BLaER1 treated with 17β-estradiol and CSF1 and Interleukin-3, amounts not matched to agents 10 nM and 100 nM (cell line): ENCODE results near the gene CDKN3.

Source experiments
- H3K27ac ChIP-seq, 11 experiments: shearing (Covaris generic); formaldehyde crosslinking; 2 replicates each; pipeline ENCODE4 v1.8.1; 2022
- H3K27me3 ChIP-seq, 11 experiments: shearing (Covaris generic); formaldehyde crosslinking; 2 replicates each; pipeline ENCODE4 v1.8.1; 2022
- H3K36me3 ChIP-seq, 11 experiments: shearing (Covaris generic); formaldehyde crosslinking; 2 replicates each; pipeline ENCODE4 v1.8.1; 2022
- H3K4me1 ChIP-seq, 10 experiments: shearing (Covaris generic); formaldehyde crosslinking; 2 replicates each; pipeline ENCODE4 v1.8.1; 2022
- H3K4me2 ChIP-seq, 11 experiments: shearing (Covaris generic); formaldehyde crosslinking; 2 replicates each; pipeline ENCODE4 v1.8.1; 2022
- H3K4me3 ChIP-seq, 10 experiments: shearing (Covaris generic); formaldehyde crosslinking; 2 replicates each; pipeline ENCODE4 v1.8.1; 2022
- H3K9ac ChIP-seq, 11 experiments: shearing (Covaris generic); formaldehyde crosslinking; 2 replicates each; pipeline ENCODE4 v1.8.1; 2022
- H3K9me3 ChIP-seq, 11 experiments: shearing (Covaris generic); formaldehyde crosslinking; replicated peaks in 1 of 11; 2 replicates each; pipeline ENCODE4 v1.8.1; 2022
- H4K20me1 ChIP-seq, 11 experiments: shearing (Covaris generic); formaldehyde crosslinking; 2 replicates each; pipeline ENCODE4 v1.8.1; 2022
- Cebpa-rat ChIP-seq, 11 experiments: shearing (Covaris generic); IDR thresholded peaks; 2 replicates each; pipeline ENCODE4 v1.8.1; 2022

CDKN3 gene

DNA sequence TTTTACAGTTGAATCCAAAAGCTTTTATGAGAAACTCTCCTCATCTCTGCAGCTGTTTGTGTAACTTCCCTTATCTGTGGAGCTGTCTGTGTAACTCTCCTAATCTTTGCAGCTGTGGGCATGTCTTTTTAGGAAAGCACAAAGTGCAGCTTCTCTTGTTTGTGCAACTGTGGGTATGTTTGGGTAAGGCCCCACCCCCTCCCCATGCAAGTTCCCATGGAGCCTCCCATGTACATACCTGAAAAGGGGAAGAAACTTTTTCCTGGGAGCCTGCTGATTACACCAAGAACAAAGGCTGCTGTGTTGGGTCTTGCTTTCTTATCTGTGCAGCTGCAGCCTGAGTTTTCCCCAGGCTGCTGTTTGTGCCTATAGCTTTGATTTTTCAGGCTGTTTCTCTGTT is 42.7 kb upstream of the CDKN3 start:
- Histone ChIP-seq H3K4me1 (peaks cover 0 to 8% (median 0%) of the 10 kb centered on the region in 10 experiments; a peak in 3 of 20 replicates), H3K36me3 (no peaks in the 10 kb centered on the region), H3K27ac (peak overlapping the region in 6 of 11 experiments; percentile 32 to 61 (median 56); a peak in 10 of 22 replicates), H3K27me3 (no peaks in the 10 kb centered on the region), H3K4me3 (no peak overlapping the region), H3K9me3 (peaks cover 16 to 33% (median 27%) of the 10 kb centered on the region in 11 experiments), H3K9ac (peak overlapping the region in 1 of 11 experiments; percentile 39; a peak in 2 of 22 replicates), H4K20me1 (no peaks in the 10 kb centered on the region), H3K4me2 (peak overlapping the region in 1 of 11 experiments; percentile 20; a peak in 1 of 22 replicates)
- 0 out of 22 replicates have a peak, but pooled peaks of 2 of the 11 experiments have one; percentile 25 to 29 for TF ChIP-seq Cebpa-rat (IDR thresholded peaks at IDR 0.05)

DNA sequence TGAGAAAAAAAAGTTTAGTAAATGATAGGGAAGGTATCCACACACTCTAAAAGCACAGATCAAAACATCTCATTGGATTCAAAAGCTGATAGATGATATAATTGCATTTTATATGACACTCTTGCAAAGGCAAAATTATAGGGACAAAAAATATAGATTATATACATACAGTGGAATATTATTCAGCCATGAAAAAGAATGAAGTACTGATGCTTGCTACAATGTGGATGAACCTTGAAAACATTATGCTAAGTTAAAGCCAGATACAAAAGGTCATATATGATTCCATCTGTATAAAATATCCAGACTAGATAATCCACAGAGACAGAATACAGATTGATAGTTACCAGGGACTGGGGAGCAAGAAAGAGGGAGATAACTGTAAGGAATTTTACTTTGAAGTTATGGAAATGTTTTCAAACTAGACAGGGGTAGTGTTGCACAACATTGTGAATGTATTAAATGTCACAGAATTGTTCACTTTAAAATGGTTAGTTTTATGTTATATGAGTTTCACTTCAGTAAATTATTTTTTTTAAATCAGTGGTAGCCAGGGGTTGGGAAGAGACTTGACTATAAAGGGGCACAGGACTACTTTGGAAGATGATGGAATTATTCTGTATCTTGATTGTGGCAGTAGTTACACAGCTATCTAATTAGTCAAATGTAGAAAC is 41.7 kb upstream of the CDKN3 start:
- Histone ChIP-seq H3K27me3 (no peaks in the 10 kb centered on the region), H4K20me1 (no peaks in the 10 kb centered on the region), H3K9me3 (peaks cover 16 to 33% (median 27%) of the 10 kb centered on the region in 11 experiments), H3K27ac (peak overlapping the region in 1 of 11 experiments; percentile 51; a peak in 1 of 22 replicates), H3K4me3 (no peak overlapping the region), H3K36me3 (no peaks in the 10 kb centered on the region), H3K4me1 (peaks cover 0 to 8% (median 0%) of the 10 kb centered on the region in 10 experiments; a peak in 3 of 20 replicates), H3K4me2 (no peak overlapping the region), H3K9ac (no peak overlapping the region)
- TF ChIP-seq Cebpa-rat (IDR thresholded peaks at IDR 0.05) = no peak

- H3K27ac ChIP-seq = no peak overlapping the region
- H3K9me3 ChIP-seq = peaks cover 16 to 33% (median 27%) of the 10 kb centered on the region in 11 experiments
- H3K27me3 ChIP-seq = no peaks in the 10 kb centered on the region
- no peak overlapping the region for H3K9ac ChIP-seq
- no peak overlapping the region for H3K4me3 ChIP-seq
- TF ChIP-seq Cebpa-rat (IDR thresholded peaks at IDR 0.05) = no peak
- peaks cover 0 to 8% (median 0%) of the 10 kb centered on the region in 10 experiments; a peak in 3 of 20 replicates for H3K4me1 ChIP-seq
- no peaks in the 10 kb centered on the region for H4K20me1 ChIP-seq
- H3K4me2 ChIP-seq = no peak overlapping the region
- H3K36me3 ChIP-seq = no peaks in the 10 kb centered on the region
These were observed 41.1 kb upstream of the CDKN3 start for GRCh38 chr14:54355698-54356097.

- Histone ChIP-seq H3K4me3 (no peak overlapping the region), H3K27me3 (no peaks in the 10 kb centered on the region), H3K4me2 (no peak overlapping the region), H3K27ac (no peak overlapping the region), H4K20me1 (no peaks in the 10 kb centered on the region), H3K4me1 (peaks cover 0 to 8% (median 0%) of the 10 kb centered on the region in 10 experiments; a peak in 3 of 20 replicates), H3K9me3 (peaks cover 16 to 30% (median 27%) of the 10 kb centered on the region in 11 experiments), H3K9ac (no peak overlapping the region), H3K36me3 (no peaks in the 10 kb centered on the region)
- TF ChIP-seq Cebpa-rat (IDR thresholded peaks at IDR 0.05) = no peak
These were observed 40.6 kb upstream of the CDKN3 start for GRCh38 chr14:54356172-54356571.

DNA sequence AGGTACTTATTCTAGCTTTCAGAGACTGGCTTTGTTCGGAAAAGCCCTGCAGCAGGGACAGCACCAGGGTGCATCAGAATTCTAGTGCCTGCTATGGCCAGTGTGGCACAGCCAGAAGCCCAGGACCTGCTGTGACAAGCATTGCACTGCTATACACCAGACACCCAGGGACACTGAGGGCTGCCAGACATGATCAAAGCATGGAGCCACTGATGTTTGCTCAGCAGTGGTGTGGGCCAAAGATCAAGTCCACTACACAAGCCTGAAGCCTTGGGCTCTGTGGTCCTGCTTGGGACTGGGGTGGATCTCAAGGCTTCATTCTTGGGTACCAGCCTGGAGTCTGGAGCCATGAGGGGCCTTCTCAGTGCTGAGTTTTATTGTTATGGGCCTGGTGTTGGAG is 36.1 kb upstream of the CDKN3 start:
- H3K36me3 ChIP-seq = no peaks in the 10 kb centered on the region
- no peaks in the 10 kb centered on the region for H3K27me3 ChIP-seq
- no peaks in the 10 kb centered on the region for H4K20me1 ChIP-seq
- TF ChIP-seq Cebpa-rat (IDR thresholded peaks at IDR 0.05) = no peak
- H3K4me3 ChIP-seq = no peak overlapping the region
- peaks cover 0 to 17% (median 9%) of the 10 kb centered on the region in 10 experiments; a peak in 16 of 20 replicates for H3K4me1 ChIP-seq
- no peak overlapping the region for H3K27ac ChIP-seq
- H3K9me3 ChIP-seq = no peaks in the 10 kb centered on the region
- H3K9ac ChIP-seq = no peak overlapping the region
- H3K4me2 ChIP-seq = no peak overlapping the region

DNA sequence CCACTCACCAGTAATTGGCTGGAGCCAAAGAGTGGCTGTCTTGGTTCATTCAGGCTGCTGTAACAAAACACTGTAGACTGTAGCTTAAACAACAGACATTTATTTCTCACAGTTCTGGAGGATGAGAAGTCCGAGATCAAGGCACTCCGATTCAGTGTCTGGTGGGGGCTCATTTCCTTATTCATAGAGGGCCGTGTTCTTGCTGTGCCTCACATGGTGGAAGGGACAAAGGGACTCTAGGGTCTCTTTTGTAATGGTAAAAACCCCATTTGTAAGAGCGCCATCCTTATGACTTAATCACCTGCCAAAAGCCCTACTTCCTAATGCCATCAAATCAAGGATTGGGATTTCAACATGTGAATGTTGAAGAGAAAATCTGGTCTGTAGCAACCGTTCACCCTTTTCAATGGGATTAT is 34.7 kb upstream of the CDKN3 start:
- no peak for TF ChIP-seq Cebpa-rat (IDR thresholded peaks at IDR 0.05)
- H3K9ac ChIP-seq = no peak overlapping the region
- no peak overlapping the region for H3K27ac ChIP-seq

DNA sequence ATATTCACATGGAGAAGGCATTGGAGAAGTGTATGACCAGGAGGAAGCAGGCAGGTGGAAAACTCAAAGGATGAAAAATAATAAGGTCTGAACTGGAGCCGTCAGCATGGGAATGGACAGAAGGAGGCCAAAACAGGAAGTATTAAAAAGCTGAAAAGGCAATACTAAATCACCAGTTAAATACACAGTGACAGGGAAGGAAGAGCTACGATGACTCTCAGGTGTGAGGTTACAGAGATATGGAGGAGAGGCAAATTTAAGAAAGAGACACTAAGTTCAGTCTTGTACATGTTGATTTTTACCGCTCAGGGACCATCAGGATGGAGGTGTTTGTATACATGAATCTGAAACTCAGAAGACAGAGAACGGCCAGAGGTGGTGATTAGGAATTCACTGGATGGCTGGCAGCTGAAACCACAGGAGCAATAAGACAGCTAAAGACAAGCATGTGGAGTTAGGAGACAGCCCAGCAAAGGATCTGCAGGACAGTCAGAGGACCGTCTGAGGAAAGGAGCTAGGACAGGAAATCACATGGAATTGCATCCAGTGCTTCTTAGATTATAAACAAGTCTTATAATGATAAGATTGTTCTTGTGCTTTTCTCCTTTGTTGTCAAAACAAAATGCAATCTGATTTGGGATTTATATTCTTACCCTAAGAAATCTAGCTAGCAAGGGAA is 33.9 kb upstream of the CDKN3 start:
- Histone ChIP-seq H3K9ac (no peak overlapping the region), H3K27me3 (no peaks in the 10 kb centered on the region), H3K4me1 (peaks cover 0 to 17% (median 9%) of the 10 kb centered on the region in 10 experiments; a peak in 16 of 20 replicates), H3K9me3 (no peaks in the 10 kb centered on the region), H3K27ac (no peak overlapping the region), H3K4me2 (peak overlapping the region in 4 of 11 experiments; percentile 2 to 40 (median 10); a peak in 4 of 22 replicates), H3K4me3 (no peak overlapping the region), H3K36me3 (no peaks in the 10 kb centered on the region), H4K20me1 (no peaks in the 10 kb centered on the region)
- no peak for TF ChIP-seq Cebpa-rat (IDR thresholded peaks at IDR 0.05)

More for the DNA sequence above, 34.7 kb upstream of the CDKN3 start:
- H4K20me1 ChIP-seq = no peaks in the 10 kb centered on the region
- H3K27me3 ChIP-seq = no peaks in the 10 kb centered on the region
- no peak overlapping the region for H3K4me2 ChIP-seq
- H3K9me3 ChIP-seq = no peaks in the 10 kb centered on the region
- H3K4me3 ChIP-seq = no peak overlapping the region
- H3K36me3 ChIP-seq = no peaks in the 10 kb centered on the region
- peaks cover 0 to 17% (median 9%) of the 10 kb centered on the region in 10 experiments; a peak in 16 of 20 replicates for H3K4me1 ChIP-seq

DNA sequence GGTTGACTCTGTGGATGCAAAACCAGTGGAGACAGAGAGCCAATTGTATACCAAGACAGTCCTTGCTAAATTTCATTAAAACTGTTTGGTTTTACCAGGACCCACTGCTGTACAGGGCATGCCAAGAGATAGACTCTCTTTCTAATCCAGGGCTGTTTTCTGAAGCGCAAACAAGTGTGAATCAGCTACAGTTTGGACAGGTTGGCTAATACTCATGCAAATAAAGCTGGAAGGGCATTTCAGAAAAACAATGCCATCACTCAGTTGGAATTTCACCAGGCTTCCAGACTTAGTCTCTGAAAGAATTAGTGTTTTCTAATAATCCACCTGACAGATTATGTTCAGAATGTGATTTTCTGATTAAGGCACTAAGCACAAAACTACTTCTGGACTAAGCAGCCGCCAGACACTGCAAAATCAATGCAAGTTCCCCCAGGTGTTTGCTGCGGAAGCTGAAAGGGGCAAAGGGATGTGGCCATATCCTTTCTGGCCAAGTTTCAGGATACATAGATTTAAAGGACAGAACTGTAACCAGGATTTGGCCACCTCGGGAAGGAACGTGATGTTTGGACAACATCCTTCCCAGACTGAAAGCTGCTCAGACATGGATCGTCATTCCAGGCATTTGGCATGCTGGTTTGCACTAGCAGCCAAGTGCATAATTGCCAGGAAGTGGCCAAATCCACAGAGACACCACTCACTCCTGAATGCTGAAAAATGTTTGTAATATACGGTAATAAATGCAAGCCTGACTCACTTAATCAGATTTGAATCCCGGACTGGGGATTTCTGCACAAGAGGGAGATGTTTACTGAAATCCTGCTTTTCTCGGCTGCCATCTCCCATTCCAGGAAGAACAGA is 32.0 kb upstream of the CDKN3 start:
- peak overlapping the region in 2 of 11 experiments; percentile 57 to 62; a peak in 2 of 22 replicates for H3K4me2 ChIP-seq
- H4K20me1 ChIP-seq = no peaks in the 10 kb centered on the region
- no peaks in the 10 kb centered on the region for H3K27me3 ChIP-seq
- TF ChIP-seq Cebpa-rat (IDR thresholded peaks at IDR 0.05) = no peak
- H3K9me3 ChIP-seq = no peaks in the 10 kb centered on the region
- no peak overlapping the region for H3K9ac ChIP-seq
- no peak overlapping the region for H3K4me3 ChIP-seq
- H3K36me3 ChIP-seq = no peaks in the 10 kb centered on the region
- peaks cover 0 to 17% (median 9%) of the 10 kb centered on the region in 10 experiments; a peak in 16 of 20 replicates for H3K4me1 ChIP-seq
- no peak overlapping the region for H3K27ac ChIP-seq
